Hematopoietic multipotent progenitor cell treated with erythropoietin and hydrocortisone succinate and interleukin-3 and kit ligand, for 15 days (in vitro differentiated cells): Measurements from ENCODE around the gene CLUH.
A peak's percentile ranks its signal among the peaks of the same experiment; 100 is the strongest.

Experiments
- DNase-seq: peaks from one replicate; pipeline ENCODE4 v3.0.0-alpha.2; 2015; ENCODE audit warnings: low spot score

Gene CLUH

DNA sequence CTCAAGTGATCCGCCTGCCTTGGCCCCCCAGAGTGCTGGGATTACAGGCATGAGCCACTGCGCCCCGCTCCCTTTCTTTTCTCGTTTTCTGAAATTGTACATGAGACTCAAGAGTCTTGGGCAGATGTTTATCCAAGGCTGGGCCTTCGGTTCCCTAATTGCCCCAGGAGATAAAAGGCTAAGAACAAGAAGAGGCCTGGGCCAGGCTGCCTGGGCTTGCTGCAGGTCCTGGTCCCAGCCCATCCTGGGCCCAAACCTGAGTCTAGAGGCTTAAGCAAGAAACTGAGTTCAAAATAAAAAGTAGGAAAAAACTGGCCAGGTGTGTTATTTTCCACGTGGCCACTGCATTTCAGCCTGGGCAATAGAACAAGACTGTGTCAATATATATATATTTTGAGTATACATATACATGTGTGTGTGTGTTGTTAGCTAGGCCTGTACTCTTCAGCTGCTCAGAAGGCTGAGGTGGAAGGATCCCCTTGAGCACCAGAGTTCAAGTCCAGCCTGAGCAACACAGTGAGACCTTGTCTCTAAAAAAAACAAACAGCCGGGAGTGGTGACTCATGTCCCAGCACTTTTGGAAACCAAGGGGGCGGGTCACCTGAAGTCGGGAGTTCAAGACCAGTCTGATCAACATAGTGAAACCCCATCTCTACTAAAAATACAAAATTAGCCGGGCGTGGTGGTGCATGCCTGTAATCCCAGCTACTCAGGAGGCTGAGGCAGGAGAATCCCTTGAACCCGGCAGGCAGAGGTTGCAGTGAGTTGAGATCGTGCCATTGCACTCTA lies 6.8 kb upstream of the CLUH start:
- no peak for DNase-seq

DNA sequence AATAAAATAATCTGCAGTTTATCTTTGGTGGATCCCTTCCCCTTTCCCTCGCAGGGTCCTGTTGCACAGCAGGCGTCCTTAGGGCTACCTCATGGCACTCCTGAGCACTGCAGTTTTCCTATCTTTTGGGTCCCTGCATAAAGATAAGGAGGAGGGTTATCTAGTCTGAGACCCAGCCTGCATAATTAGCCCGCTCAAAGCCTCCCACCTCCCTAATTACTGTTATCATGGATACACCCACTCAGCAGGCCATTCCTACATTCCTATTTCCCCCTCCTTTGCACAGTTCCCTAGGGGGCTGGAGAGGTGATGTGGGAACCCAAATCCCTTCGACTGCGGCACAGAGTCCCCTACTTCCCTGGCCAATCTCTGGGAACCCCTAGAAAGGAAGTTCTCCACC lies 5.1 kb upstream of the CLUH start:
- no peak for DNase-seq

DNA sequence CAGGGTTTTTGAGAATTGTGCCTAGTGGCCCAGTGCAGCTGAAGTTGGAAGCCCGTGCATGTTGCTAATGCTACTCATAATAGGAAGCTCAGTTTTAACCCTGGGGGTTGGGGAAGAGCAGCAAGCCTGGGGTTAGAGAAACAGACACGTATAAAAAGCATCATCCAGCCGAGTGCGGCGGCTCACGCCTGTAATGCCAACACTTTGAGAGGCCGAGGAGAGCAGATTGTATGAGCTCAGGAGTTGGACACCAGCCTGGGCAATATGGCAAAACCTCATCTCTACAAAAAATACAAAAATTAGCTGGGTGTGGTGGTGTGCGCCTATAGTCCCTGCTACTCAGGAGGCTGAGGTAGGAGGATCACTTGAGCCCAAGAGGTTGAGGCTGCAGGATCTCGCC lies 2.3 kb upstream of the CLUH start:
- DNase-seq: no peak

DNA sequence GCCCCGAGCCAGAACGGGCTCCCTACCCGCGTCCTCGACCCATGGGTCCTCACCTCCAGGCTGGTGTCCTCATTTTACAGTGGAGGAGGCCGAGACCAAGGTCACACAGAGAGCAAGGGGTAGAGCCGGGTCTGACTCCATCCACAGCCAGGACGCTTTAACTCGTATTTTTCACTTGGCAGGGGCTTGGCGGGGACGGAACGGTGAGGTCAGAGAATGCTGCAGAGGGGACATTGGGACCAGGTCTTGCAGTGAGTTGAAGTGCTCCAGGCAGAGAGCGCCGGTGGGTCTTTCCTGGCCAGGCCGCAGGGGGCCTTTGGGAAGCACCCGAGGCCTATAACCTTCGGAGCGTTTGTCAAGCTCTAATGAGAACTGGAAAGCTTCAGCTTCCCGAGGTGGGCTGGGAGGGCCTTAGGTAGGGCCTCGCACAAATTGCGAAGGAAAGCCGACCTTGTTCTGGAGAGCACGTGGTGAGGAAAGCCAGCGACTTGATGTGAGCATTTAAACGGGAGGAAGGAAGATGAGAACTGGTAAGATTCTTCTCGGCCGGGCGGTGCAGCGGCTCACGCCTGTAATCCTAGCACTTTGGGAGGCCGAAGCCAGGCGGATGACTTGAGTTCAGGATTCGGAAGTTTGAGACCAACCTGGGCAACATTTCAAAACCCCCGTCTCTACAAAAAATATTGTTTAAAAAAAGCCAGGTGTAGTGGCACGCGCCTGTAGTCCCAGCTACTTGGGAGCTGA lies 908 bp upstream of the CLUH start:
- DNase-seq: no peak

DNA sequence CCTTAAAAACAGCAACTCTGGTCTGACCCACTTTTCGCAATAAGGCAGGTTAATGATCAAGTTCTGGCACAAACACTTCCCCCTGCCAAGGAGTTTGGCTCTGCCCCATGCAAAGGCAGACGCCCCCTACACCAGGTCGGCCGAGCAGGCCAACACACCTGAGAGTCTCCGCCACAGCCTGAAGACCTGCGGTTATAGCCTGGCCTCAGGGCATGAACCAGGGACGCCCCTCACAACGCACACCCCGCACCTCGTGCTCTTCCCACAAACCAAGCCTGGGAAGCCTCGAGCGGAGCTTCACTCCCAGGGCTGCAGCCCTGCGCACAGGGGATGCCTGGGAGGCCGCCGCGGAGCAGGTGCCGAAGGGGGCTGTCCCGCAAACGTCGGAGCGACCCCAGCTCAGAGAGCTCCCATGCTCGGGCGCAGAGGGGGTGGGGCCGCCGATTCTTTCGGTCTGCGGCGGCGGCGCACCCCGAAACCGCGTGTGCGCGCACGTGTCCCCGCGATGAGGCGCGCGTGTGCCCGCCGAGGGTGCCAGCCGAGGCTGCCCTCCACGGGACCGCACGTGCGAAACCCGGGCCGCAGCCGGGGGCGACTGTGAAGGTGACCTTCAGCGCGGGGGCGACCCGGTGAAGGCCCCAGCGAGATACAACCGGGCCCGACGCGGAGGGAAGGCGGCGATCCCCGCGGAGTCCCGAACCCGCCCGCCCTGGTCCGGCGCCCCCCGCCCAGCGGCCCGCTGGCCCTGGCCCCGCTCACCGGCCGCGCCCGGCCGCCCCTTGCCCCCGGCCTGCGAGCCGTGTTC lies 559 bp downstream of the CLUH start:
- DNase-seq: peak; percentile 21

DNA sequence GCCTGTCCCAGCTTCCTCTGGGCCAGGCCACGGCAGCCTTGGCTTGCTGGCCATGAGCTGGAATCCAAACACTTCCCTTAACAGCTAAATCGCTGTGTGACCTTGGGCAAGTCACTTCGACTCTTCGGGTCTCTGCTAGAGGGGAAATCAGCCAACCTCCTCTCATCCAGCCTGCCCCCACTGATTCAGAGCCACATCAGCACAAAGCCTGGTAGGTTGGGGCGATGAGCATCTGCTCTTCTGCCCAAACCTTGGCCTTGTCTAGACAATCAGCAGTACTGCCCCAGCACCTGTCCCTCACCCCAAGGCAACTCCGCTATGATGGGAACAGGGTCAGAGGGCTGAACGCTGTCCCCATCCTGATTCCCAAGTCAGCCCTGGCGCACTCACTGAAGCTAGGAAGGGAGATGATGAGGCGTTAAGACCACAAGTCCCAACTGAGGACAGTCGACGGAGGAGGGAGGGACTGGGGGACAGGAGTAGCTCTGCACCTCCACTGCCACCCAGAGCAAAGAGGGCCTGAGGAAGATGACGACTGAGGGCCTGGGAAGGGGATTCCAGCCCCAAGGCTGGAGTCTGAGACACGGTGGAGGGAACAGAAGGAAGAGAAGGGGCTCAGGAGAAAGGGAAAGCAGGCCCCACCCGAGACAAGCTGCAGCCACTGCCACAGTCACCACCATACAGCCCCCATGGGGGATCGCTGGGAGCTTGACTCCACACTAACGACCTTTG lies 1.3 kb downstream of the CLUH start:
- no peak for DNase-seq

DNA sequence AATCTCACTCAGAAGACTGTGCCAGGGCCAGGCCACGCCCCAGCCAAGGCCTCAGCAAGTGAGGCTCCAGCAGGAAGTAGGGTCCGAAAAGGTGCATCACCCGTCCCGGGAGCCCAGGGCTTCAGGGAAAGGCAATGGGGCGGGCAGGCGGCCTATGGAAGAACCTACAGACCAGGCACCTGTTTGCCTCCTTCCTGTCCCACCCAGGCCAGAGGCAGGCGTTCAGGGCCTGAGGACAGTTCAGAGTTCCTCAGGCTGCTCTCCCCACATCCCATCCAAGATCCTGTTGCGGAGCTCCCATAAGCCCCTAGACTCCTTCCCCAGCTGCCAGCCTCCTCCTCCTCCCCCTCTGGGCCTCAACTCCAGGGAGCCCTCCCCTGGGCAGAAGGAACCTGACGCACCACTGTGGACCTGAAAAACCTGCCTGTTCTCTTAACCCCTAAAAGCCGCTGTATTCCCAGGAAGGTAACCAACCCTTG lies 2.3 kb downstream of the CLUH start:
- DNase-seq: peak; percentile 23

DNA sequence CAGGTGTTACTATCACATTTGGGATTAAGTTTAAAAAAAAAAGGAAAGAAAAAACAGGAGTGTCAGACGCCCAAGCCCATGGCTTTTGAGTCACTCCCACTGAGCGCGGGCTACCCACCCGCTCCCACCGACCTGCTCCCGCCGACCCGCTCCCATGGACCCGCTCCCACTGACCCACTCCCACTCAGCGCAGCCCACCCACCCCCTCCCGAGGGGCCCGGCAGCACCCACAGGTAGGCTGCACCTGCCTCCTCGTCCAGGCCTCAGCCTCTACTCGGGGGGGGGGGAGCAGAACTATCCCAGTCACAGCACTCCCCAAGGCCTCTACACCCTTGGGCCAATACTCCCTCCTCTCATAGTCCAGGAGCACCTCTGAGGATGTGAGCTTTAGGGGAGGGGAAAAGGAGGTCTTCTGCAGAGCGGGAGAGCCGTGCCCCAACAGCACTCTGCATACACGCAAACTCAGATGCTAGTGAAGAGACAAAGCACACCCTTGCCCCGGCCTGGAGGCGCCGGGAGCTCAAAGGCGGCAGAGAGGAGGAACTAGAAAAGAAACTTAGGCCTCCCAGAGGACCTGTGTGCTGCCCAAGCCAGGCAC lies 2.9 kb downstream of the CLUH start:
- DNase-seq: no peak

DNA sequence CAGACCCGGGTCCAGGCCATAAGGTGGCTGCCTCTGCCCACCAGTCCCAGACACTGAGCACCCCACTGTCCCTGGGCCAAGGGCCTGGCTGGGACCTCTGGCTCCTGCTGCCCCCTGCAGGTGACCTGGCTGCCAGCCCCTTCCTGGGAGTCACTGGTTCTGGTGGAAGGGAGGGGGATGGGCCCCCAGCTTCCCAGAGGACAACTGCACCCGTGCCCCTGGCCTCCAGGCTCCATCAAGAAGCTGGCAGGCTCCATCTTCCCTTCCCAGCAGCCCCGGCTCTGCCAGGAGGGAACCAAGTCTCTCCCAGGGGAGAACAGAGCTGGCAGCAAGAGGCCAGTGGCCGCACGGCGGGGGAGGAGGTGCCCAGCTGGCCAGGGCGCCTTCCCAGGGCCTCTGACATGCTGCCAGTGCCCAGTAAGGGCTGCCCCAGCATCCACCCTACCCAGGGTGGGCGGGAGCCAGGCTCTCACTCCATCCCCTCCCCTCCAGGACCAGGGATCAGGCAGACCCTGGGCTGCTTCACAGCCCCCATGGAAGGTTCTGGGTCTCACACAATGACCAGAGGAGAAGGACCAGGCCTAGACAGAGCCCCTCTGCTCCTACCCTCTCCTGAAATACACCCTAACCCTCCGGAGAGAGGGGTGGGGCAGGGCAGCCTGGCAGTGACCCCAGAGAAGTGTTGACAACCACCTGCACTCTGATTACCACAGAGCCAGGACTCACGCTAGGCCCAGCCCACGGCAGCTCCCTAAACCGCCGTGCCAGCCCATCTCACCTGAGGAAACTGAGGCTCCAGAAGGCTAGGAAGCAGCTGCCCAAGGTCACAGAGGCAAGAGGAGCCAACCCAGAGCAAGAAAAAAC lies 3.6 kb downstream of the CLUH start:
- peak; percentile 22 for DNase-seq

DNA sequence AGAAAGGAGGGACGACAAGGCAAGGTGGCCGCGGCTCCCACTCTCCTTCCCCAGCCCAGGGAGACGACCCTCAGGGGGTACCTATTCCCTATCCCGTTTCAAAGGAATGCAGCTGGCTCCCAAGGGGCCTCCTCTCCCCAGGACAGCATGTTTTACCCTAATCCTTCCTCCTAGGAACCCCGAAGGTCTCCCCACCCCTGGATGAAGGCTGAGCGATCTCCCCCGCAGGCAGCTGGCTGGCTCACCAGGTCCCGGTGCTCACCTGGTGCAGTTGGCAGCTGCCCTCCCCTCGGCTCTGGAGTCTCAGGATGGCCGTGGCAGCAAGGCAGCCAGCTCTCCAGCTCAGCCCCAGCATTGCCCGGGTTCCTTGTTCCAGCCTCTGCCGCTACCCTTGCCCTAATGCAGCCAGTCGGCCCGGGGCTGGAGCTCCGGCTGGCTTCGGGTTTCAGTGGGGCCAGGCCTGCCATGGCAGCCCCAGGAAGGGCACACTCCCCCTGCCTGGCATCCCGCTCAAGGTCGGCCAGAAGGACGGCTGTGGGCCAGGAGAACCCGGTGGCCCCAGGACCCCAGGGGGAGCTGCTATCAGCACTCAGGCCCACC lies 4.6 kb downstream of the CLUH start:
- no peak for DNase-seq

DNA sequence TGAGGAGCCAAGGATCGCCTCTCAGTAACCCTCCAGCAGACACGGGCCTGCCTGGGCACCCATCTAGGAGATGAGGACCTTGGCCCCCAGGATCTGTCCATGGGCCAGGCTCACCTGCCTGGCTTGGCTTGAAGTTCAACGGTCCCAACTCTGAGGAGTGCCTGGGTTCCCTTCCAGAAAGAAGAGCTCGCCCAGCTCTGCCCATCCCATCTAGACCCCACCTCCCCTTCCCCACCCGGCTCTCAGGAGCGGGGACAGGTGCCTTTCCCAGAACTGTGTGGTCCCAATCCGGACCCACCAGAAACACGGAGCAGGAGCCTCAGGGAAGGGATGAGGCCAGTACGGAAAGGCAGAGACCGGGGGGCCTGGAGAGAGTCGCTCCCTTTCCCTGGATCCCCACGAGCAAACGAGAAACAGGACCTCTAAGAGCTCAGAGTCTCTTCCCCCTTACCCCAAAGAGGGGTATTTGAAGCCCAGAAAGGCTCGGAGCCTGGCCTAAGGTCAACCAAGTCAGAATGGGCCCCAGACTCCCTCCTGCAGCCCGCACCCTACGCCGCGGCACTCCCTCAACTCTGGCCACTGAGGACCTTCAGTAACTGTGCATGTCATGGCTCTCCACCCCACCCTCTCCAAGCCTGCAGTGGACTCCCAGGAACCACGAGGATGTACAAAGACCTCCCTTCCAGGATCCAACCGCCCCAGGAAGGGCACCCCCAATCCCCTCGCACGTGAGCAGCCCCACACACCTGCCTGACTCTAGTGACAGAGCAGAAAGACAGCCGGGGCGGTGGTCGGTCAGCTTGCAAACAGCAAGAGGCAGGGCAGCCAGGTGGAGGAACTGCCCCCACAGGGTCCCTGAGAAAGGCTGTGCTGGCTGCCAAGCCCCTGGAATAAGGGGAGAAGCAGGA lies 5.4 kb downstream of the CLUH start:
- no peak for DNase-seq

DNA sequence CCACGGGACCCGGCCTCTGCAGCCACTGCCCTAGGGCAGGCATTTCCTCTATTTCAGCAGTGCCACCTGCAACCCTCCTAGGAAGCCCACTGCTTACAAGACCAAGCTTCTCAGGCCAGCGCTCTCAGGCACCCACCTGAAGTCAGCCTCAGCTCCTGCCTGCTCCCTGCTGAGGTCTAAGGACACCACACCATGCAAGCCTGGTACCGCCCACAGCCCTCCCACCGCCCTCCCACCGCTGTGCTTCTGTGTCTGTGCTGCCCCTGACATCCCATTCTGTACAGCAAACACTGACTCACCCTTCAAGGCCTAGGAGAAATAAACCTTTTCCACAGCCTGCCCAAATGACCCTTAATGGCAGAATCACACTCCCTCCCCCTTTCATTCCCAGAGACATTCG lies 6.3 kb downstream of the CLUH start:
- no peak for DNase-seq

DNA sequence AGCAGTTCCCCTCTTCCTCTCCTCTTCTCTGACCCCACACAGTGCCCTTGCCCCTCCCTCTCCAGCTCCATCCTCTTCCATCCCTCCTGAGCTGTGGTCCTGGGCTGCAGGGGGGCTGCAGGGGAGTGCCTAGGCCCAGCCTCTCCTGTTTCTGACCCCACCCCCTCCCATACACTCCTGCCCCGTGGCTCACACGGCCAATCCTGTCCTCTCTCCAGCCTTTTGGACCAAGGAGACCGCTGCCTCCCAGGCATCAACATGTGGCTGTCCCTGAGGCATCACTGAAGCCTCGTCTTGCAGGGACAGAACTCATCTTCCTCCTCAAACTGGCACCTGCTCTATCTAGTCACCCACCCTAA lies 6.7 kb downstream of the CLUH start:
- no peak for DNase-seq

DNA sequence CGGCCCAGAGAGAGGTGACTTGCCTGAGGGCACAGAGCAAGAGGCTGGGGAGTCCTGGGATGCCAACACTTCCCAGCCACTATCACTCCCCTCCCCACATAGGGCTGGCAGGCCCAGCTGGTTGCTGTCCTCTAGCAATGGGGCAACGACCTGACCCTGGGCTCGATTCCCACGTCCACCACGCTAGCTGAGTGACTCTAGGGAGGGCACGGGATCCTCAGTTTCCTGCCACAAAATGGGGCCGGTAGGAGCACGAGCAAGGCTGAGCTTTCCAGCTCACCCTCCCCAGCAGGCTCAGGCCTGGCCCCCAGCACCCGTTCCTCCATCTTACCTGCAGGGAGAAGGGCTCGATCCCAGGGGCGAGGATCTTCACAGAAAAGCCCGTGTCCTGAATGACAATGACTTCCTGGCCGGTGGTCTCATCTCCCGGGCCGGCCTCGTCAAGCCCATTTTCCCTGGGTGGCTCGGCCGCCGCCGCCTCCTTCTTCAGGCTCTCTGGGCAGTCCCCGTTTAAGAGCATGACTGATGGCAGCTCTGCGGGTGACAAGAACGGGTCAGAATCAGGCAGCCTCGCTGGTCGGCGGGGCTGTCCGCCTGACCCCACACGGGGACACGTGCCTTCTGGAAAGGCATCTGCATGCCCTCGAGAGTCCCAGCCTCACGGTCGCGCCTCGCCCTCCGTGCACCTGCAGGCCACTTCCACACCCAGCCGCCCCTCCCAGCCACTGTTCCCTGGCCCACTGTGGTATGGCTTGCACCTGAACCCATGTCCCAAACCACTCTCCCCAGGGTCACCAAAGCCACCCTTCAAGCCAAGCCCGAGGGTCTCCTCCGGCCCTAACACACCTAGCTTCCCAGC lies 7.3 kb downstream of the CLUH start:
- no peak for DNase-seq

DNA sequence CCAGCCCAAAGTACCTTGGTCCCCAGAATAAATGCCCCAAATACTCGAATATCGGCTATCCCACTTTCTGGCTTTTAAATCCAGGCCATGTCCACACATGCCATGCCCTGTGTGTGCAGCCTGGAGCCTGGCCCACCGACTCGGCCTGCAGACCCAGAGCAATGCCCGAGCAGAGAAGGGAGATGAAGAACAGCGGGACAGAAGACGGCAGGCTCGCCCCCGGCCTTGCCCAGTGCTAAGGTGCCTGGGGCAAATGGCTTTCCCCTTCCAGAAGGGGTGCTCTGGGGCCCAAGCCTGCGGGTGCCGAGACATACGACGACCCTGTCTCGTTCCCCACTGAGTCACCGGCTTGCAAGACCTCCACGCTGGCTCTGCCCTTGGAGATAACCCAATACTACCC lies 8.0 kb downstream of the CLUH start:
- no peak for DNase-seq

DNA sequence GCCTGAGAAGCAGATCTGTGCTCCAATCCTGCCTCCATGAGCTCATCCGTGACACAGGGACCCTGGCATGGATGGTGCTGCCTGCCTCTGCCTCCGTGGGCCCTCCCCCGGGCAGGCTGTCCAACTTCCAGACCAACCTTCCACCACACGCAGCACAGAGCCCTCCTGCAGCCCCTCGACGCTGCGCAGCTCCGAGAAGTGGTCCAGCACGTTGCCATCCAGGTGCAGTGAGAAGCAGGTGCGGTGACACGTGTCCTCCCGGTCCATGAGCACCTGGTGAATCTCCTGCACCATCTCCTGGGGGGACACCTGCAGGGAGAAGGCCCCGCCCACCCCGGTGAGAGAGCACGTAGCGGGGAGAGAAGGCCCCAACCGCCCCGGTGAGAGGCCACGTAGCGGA lies 8.4 kb downstream of the CLUH start:
- DNase-seq: no peak

DNA sequence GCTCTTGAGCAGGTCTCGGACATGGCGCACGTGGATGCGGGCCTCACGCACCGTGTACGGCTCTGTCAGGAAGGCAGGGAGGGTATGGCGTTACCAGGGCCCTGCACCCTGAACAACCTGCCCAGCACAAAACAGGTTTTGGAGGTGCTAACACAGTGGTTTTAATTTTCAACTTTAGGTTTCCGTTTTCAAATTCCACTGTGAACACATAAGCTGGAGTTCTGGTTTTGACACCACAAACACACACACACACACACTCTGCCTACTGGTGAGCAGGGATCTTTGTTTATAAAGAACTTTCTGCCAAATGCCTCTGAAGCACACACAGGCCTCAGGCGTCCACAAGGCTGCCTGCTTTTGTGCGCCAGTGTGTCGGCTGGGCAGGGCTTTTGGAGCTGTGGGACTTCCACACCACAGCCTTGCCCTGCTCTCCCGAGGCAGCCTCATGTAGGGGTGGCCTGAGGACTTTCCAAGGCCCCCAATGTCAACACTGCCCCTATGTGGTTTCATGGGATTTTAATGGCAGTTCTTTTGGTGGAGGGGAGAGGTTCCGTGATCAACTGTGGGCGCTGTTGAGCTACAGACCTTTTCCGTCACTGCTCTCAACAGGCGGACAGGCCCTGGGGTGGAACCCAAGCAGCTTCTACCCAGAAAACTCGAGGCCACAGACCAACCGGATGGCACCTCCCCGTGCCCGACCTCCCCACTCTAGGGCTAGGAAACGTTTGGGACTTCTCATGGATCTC lies 9.4 kb downstream of the CLUH start:
- no peak for DNase-seq
